Cardiac atrium fibroblast (primary cell): Measurements from ENCODE around the gene PRAF2. TPM values are rescaled to one million over a fixed set of nuclear protein-coding genes. Genes with fewer than 3 reads are reported as not detected.

Source experiments
- total RNA-seq: library from RNA; depleted of rRNA; stranded (reverse); fragments of >200 nt; gene quantifications from 2 replicates; pipeline ENCODE4 v1.2.3, GENCODE V29; 2015

The PRAF2 gene
- total RNA-seq: 24.0 and 56.5 TPM in 2 replicates

GRCh38 chrX:49073601-49074575, at the start of gene PRAF2:
PRAF2 (minus strand) TSS chrX:49074002; CDS start chrX:49073987, 15 bp downstream.

GRCh38 chrX:49079489-49080428, 6.0 kb upstream of the PRAF2 start, which contains the start of gene WDR45:
WDR45 (minus strand) TSS chrX:49079887; CDS start chrX:49078095, 1,792 bp downstream.

GRCh38 chrX:49058794-49059193, 15.0 kb downstream of the PRAF2 start, which contains the start of gene CCDC120:
CCDC120 (plus strand) TSS chrX:49058999; CDS start chrX:49062042, 3,043 bp downstream.

GRCh38 chrX:49043220-49043986, 30.4 kb downstream of the PRAF2 start, which contains the start of gene TFE3:
TFE3 (minus strand) TSS chrX:49043357; CDS start chrX:49043226, 131 bp downstream.

Other genes starting within 250 kb of the PRAF2 start
- gene ERAS, start 247.5 kb downstream of the PRAF2 start, total RNA-seq: not detected in 2 replicates
- gene PCSK1N, start 238.4 kb downstream of the PRAF2 start, total RNA-seq: 1.4 and 1.5 TPM in 2 replicates
- 9.6 and 22.4 TPM in 2 replicates for gene TIMM17B, start 176.2 kb downstream of the PRAF2 start, total RNA-seq
- gene PQBP1, start 176.1 kb downstream of the PRAF2 start, total RNA-seq: 48.1 and 55.8 TPM in 2 replicates
- 32.1 and 32.5 TPM in 2 replicates for gene SLC35A2, start 162.4 kb downstream of the PRAF2 start, total RNA-seq
- 1.8 and 7.6 TPM in 2 replicates for gene PIM2, start 155.0 kb downstream of the PRAF2 start, total RNA-seq
- 31.8 and 32.9 TPM in 2 replicates for gene OTUD5, start 116.4 kb downstream of the PRAF2 start, total RNA-seq
- 0.81 and 1.4 TPM in 2 replicates for gene KCND1, start 102.2 kb downstream of the PRAF2 start, total RNA-seq
- 10.4 and 19.0 TPM in 2 replicates for gene GRIPAP1, start 71.7 kb downstream of the PRAF2 start, total RNA-seq
- gene TFE3, start 30.6 kb downstream of the PRAF2 start, total RNA-seq: 38.3 and 58.5 TPM in 2 replicates
- gene CCDC120, start 15.0 kb downstream of the PRAF2 start, total RNA-seq: 1.1 and 1.6 TPM in 2 replicates
- 64.0 and 93.0 TPM in 2 replicates for gene WDR45, start 5.9 kb upstream of the PRAF2 start, total RNA-seq
- gene GPKOW, start 49.7 kb upstream of the PRAF2 start, total RNA-seq: 19.9 and 20.6 TPM in 2 replicates
- 4.4 and 5.6 TPM in 2 replicates for gene MAGIX, start 88.8 kb upstream of the PRAF2 start, total RNA-seq
- 78.9 and 81.2 TPM in 2 replicates for gene PLP2, start 97.9 kb upstream of the PRAF2 start, total RNA-seq
- gene PRICKLE3, start 112.4 kb upstream of the PRAF2 start, total RNA-seq: 5.2 and 5.5 TPM in 2 replicates
- 0.32 and 0.54 TPM in 2 replicates for gene SYP, start 126.2 kb upstream of the PRAF2 start, total RNA-seq
- not detected in 2 replicates for gene CACNA1F, start 159.3 kb upstream of the PRAF2 start, total RNA-seq
- gene CCDC22, start 161.5 kb upstream of the PRAF2 start, total RNA-seq: 11.0 and 12.6 TPM in 2 replicates
- gene FOXP3, start 190.7 kb upstream of the PRAF2 start, total RNA-seq: not detected in 2 replicates
- gene PPP1R3F, start 195.8 kb upstream of the PRAF2 start, total RNA-seq: under 0.01 and 4.2 TPM in 2 replicates
- gene GAGE10, start 229.6 kb upstream of the PRAF2 start, total RNA-seq: not detected in 2 replicates
- not detected in 2 replicates for gene GAGE12J, start 248.0 kb upstream of the PRAF2 start, total RNA-seq